Mesendoderm (in vitro differentiated cells): ENCODE results near the gene MTO1.
"Not testable (repeated sequence)": the region's sequence is repeated elsewhere in the genome, so short reads cannot be mapped to it uniquely, and the experiment has no call there.

Experiments used
- DNase-seq: peaks from one replicate; pipeline ENCODE4 v3.0.0; 2013
- H2AK5ac ChIP-seq: 2 replicates; pipeline ENCODE4 v1.6.1; 2013; ENCODE audit warnings: low read length, inconsistent platforms
- H2BK120ac ChIP-seq: 2 replicates; pipeline ENCODE4 v1.6.1; 2013; ENCODE audit warnings: low read depth, mild to moderate bottlenecking, low read length, moderate library complexity, mixed read lengths
- H2BK15ac ChIP-seq: replicated peaks from 2 replicates; pipeline ENCODE4 v1.6.1; 2013; ENCODE audit warnings: low read depth, mild to moderate bottlenecking, moderate library complexity
- H2BK5ac ChIP-seq: 2 replicates; pipeline ENCODE4 v1.6.1; 2013; ENCODE audit warnings: low read length, inconsistent platforms
- H3K18ac ChIP-seq: 2 replicates; pipeline ENCODE4 v1.6.1; 2013; ENCODE audit warnings: mild to moderate bottlenecking, low read length, mixed read lengths
- H3K23ac ChIP-seq: one replicate; pipeline ENCODE4 v1.6.1; 2013; ENCODE audit warnings: low read length
- H3K27ac ChIP-seq: 2 replicates; pipeline ENCODE4 v1.5.1; 2013; ENCODE audit warnings: low read depth, mild to moderate bottlenecking, inconsistent platforms, low read length, moderate library complexity
- H3K27me3 ChIP-seq: 2 replicates; pipeline ENCODE4 v1.6.1; 2013; ENCODE audit warnings: low read length, control low read depth, mild to moderate bottlenecking, inconsistent platforms; ENCODE audit not compliant: insufficient read depth, poor library complexity
- H3K36me3 ChIP-seq: 2 replicates; pipeline ENCODE4 v1.6.1; 2013; ENCODE audit warnings: low read length, inconsistent platforms; ENCODE audit not compliant: control insufficient read depth, insufficient read depth
- H3K4ac ChIP-seq: one replicate; pipeline ENCODE4 v1.6.1; 2013; ENCODE audit warnings: low read depth, mild to moderate bottlenecking, low read length, moderate library complexity
- H3K4me1 ChIP-seq: 2 replicates; pipeline ENCODE4 v1.6.1; 2013; ENCODE audit warnings: low read depth, low read length, inconsistent platforms; ENCODE audit not compliant: control insufficient read depth
- H3K4me2 ChIP-seq: 2 replicates; pipeline ENCODE4 v1.6.1; 2013; ENCODE audit warnings: low read length
- H3K4me3 ChIP-seq: 2 replicates; pipeline ENCODE4 v1.5.1; 2013; ENCODE audit warnings: mild to moderate bottlenecking, low read length
- H3K56ac ChIP-seq: one replicate; pipeline ENCODE4 v1.6.1; 2013; ENCODE audit warnings: low read length
- H3K79me1 ChIP-seq: 2 replicates; pipeline ENCODE4 v1.6.1; 2013; ENCODE audit warnings: low read length, inconsistent platforms
- H3K79me2 ChIP-seq: 2 replicates; pipeline ENCODE4 v1.6.1; 2013; ENCODE audit warnings: mild to moderate bottlenecking, low read length; ENCODE audit not compliant: control insufficient read depth, insufficient read depth
- H3K9ac ChIP-seq: 2 replicates; pipeline ENCODE4 v1.6.1; 2013; ENCODE audit warnings: low read length, inconsistent platforms
- H4K5ac ChIP-seq: one replicate; pipeline ENCODE4 v1.6.1; 2013; ENCODE audit warnings: low read length
- H4K8ac ChIP-seq: one replicate; pipeline ENCODE4 v1.6.1; 2013; ENCODE audit warnings: low read depth, mild to moderate bottlenecking, control low read depth, low read length, moderate library complexity
- WGBS: extraction: QIAGEN DNeasy Blood & Tissue Kit; methylation state at CpG from one replicate; pipeline ENCODE4 v1.1.7; 2013; ENCODE audit warnings: low lambda C conversion rate, missing lambda C conversion rate; ENCODE audit not compliant: insufficient coverage; ENCODE audit errors: extremely low coverage; 5-methylcytosine and 5-hydroxymethylcytosine counted together

Gene MTO1

DNA sequence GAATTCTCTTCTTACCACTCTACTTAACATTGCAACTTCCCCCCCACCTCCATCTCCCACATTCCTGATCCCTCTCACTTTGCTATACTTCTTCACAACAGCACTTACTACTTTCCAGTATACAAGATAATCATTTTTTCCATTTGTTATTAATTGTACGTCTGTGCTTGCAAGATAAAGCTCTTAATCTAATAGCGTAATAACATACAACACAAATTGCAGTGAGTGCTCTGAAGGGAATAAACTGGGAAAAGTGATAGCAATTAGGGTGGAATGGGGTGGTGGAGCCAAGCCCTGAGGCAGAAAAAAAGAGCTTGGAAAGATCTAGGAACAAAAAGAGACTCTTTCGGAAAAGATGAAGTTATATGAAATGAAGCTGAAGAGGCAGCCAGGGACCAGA is 18.0 kb upstream of the MTO1 start:
- DNase-seq: no peak
- no peak overlapping the region for H3K9ac ChIP-seq
- WGBS: no CpG with 5 or more reads among the region's 3 CpGs

GRCh38 chr6:73451223-73452106 is 10.1 kb upstream of the MTO1 start:
- H4K5ac ChIP-seq: no peak overlapping the region
- no peaks in the 10 kb centered on the region for H3K79me2 ChIP-seq
- no peak overlapping the region for H3K27ac ChIP-seq
- peak; percentile 48 for DNase-seq
- WGBS: no CpG with 5 or more reads among the region's 79 CpGs
- no peak overlapping the region for H4K8ac ChIP-seq
- no peak overlapping the region for H2BK15ac ChIP-seq
- no peaks in the 10 kb centered on the region for H3K27me3 ChIP-seq
- H3K4me1 ChIP-seq: no peaks in the 10 kb centered on the region
- no peak overlapping the region for H2AK5ac ChIP-seq
- H3K4me2 ChIP-seq: peak overlapping the region; percentile 23
- peak overlapping the region; percentile 46 for H3K18ac ChIP-seq
- peak overlapping the region; percentile 69 for H3K56ac ChIP-seq
- H2BK5ac ChIP-seq: no peak overlapping the region
- H3K9ac ChIP-seq: peak overlapping the region; percentile 75
- peak overlapping the region; percentile 49 for H3K4me3 ChIP-seq
- H3K36me3 ChIP-seq: no peaks in the 10 kb centered on the region
- no peak overlapping the region for H2BK120ac ChIP-seq
- H3K79me1 ChIP-seq: no peaks in the 10 kb centered on the region
- H3K4ac ChIP-seq: peak overlapping the region; percentile 49
- H3K23ac ChIP-seq: no peak overlapping the region

More for the DNA sequence above, 18.0 kb upstream of the MTO1 start:
- no peak overlapping the region for H3K18ac ChIP-seq
- no peaks in the 10 kb centered on the region for H3K79me1 ChIP-seq
- H2BK120ac ChIP-seq: no peak overlapping the region
- H2BK5ac ChIP-seq: no peak overlapping the region
- H3K36me3 ChIP-seq: no peaks in the 10 kb centered on the region
- no peaks in the 10 kb centered on the region for H3K79me2 ChIP-seq
- no peak overlapping the region for H4K8ac ChIP-seq
- H3K56ac ChIP-seq: no peak overlapping the region
- H4K5ac ChIP-seq: no peak overlapping the region
- no peak overlapping the region for H2AK5ac ChIP-seq
- no peak overlapping the region for H2BK15ac ChIP-seq
- no peak overlapping the region for H3K23ac ChIP-seq
- H3K4me2 ChIP-seq: no peak overlapping the region
- no peaks in the 10 kb centered on the region for H3K27me3 ChIP-seq
- no peak overlapping the region for H3K4ac ChIP-seq
- no peak overlapping the region for H3K27ac ChIP-seq
- no peaks in the 10 kb centered on the region for H3K4me1 ChIP-seq
- H3K4me3 ChIP-seq: no peak overlapping the region

GRCh38 chr6:73452107-73452461 is 9.5 kb upstream of the MTO1 start, which contains the start of gene CGAS:
Gene CGAS (minus strand): TSS chr6:73452297. CDS start chr6:73452181, 116 bp downstream.
- peak within 1 kb of the TSS; percentile 75 for H3K9ac ChIP-seq
- no peaks in the 10 kb centered on the region for H3K79me2 ChIP-seq
- H3K4me1 ChIP-seq: no peaks in the 10 kb centered on the region
- H3K4me3 ChIP-seq: peak within 1 kb of the TSS; percentile 49
- no peak within 1 kb of the TSS for H3K23ac ChIP-seq
- WGBS: no CpG with 5 or more reads among the region's 23 CpGs
- no peaks in the 10 kb centered on the region for H3K36me3 ChIP-seq
- no peak within 1 kb of the TSS for H2AK5ac ChIP-seq
- no peak within 1 kb of the TSS for H2BK120ac ChIP-seq
- peak within 1 kb of the TSS; percentile 46 for H3K18ac ChIP-seq
- no peak within 1 kb of the TSS for H2BK5ac ChIP-seq
- H4K8ac ChIP-seq: no peak within 1 kb of the TSS
- H3K4ac ChIP-seq: peak within 1 kb of the TSS; percentile 49
- H3K27me3 ChIP-seq: no peaks in the 10 kb centered on the region
- H3K56ac ChIP-seq: peak within 1 kb of the TSS; percentile 69
- H3K4me2 ChIP-seq: peak within 1 kb of the TSS; percentile 23
- peak; percentile 69 for DNase-seq
- H2BK15ac ChIP-seq: no peak within 1 kb of the TSS
- no peak within 1 kb of the TSS for H4K5ac ChIP-seq
- no peaks in the 10 kb centered on the region for H3K79me1 ChIP-seq
- H3K27ac ChIP-seq: no peak within 1 kb of the TSS

DNA sequence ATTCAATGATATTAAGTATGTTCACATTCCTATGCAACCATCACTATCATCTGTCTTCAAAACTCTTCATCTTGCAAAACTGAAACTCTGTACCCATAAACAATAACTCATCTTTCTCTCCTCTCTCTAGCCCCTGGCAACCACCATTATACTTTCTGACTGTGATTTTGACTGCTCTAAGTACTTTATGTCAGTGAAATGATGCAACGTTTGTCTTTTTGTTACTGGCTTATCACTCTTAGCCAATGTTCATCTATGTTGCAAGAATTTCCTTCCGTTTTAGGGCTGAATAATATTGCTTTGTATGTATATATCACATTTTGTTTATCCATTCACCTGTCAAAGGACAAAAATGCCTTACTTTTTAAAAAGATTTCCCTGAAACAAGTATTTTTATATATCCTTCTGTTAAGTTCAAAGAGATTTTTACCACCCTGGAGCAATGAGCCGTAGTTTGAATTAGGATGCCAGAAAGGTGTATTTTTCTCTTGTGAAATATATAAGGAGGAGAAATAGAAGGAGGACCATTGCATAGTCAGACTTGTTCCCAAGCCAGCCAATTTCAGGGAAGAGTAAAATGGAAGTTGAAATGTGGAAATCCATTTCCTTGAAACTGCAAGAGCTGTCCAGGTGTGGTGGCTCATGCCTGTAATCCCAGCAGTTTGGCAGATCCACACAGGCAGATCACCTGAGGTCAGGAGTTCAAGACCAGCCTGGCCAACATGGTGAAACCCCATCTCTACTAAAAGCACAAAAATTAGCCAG is 5.5 kb upstream of the MTO1 start:
- no peak overlapping the region for H3K4ac ChIP-seq
- no peak overlapping the region for H2BK15ac ChIP-seq
- no peak overlapping the region for H3K4me2 ChIP-seq
- no peak overlapping the region for H2AK5ac ChIP-seq
- H3K36me3 ChIP-seq: no peaks in the 10 kb centered on the region
- no peaks in the 10 kb centered on the region for H3K4me1 ChIP-seq
- no CpG with 5 or more reads among the region's 3 CpGs for WGBS
- no peak overlapping the region for H3K18ac ChIP-seq
- no peaks in the 10 kb centered on the region for H3K79me2 ChIP-seq
- no peak overlapping the region for H4K8ac ChIP-seq
- H3K9ac ChIP-seq: no peak overlapping the region
- H3K4me3 ChIP-seq: no peak overlapping the region
- H3K23ac ChIP-seq: no peak overlapping the region
- H4K5ac ChIP-seq: no peak overlapping the region
- DNase-seq: no peak
- H3K56ac ChIP-seq: no peak overlapping the region
- no peak overlapping the region for H3K27ac ChIP-seq
- H2BK5ac ChIP-seq: no peak overlapping the region
- H3K79me1 ChIP-seq: no peaks in the 10 kb centered on the region
- H2BK120ac ChIP-seq: no peak overlapping the region
- H3K27me3 ChIP-seq: no peaks in the 10 kb centered on the region

- not testable (repeated sequence) for H3K36me3 ChIP-seq, DNase-seq, H3K4me3 ChIP-seq, H2BK120ac ChIP-seq, H3K18ac ChIP-seq, H3K27me3 ChIP-seq, H2AK5ac ChIP-seq, H3K27ac ChIP-seq, H3K56ac ChIP-seq, H4K5ac ChIP-seq, H3K9ac ChIP-seq, H2BK15ac ChIP-seq, H3K4me1 ChIP-seq, H4K8ac ChIP-seq, H3K4me2 ChIP-seq, H3K23ac ChIP-seq, H3K79me2 ChIP-seq, H3K79me1 ChIP-seq, H2BK5ac ChIP-seq, H3K4ac ChIP-seq
- no CpG with 5 or more reads among the region's 7 CpGs for WGBS
Observed at GRCh38 chr6:73459474-73459873, 2.1 kb upstream of the MTO1 start.
